GM18502 (cell line): ENCODE results near the gene TREX2.

Experiments
- ATAC-seq: cut with Tn5 transposase; IDR thresholded peaks from one replicate; pipeline ENCODE4 v1.9.1; 2021; ENCODE audit warnings: mild to moderate bottlenecking; ENCODE audit not compliant: unreplicated experiment, poor library complexity

TREX2 gene

GRCh38 chrX:153457136-153457825, 11.4 kb upstream of the TREX2 start:
- no peak for ATAC-seq

- ATAC-seq = no peak
Observed at GRCh38 chrX:153456704-153457103, 10.8 kb upstream of the TREX2 start.

- ATAC-seq = no peak
Observed at GRCh38 chrX:153456161-153456560, 10.3 kb upstream of the TREX2 start.

GRCh38 chrX:153455571-153455970, 9.7 kb upstream of the TREX2 start:
- no peak for ATAC-seq

GRCh38 chrX:153454901-153455550, 9.2 kb upstream of the TREX2 start:
- no peak for ATAC-seq

- ATAC-seq = no peak
Observed at GRCh38 chrX:153450949-153451277, 5.1 kb upstream of the TREX2 start.

GRCh38 chrX:153450114-153450948, 4.5 kb upstream of the TREX2 start:
- ATAC-seq = no peak

GRCh38 chrX:153449368-153450113, 3.7 kb upstream of the TREX2 start:
- no peak for ATAC-seq

GRCh38 chrX:153448556-153449367, 2.9 kb upstream of the TREX2 start:
- no peak for ATAC-seq

- ATAC-seq = no peak
Observed at GRCh38 chrX:153447581-153447960, 1.7 kb upstream of the TREX2 start.

GRCh38 chrX:153446950-153447580, 1.2 kb upstream of the TREX2 start:
- no peak for ATAC-seq

GRCh38 chrX:153446636-153446936, 730 bp upstream of the TREX2 start:
- no peak for ATAC-seq

GRCh38 chrX:153445106-153445855, 575 bp downstream of the TREX2 start:
- no peak for ATAC-seq

- no peak for ATAC-seq
Observed at GRCh38 chrX:153444333-153445011, 1.4 kb downstream of the TREX2 start.

- no peak for ATAC-seq
Observed at GRCh38 chrX:153443476-153444332, 2.2 kb downstream of the TREX2 start.

GRCh38 chrX:153442463-153442862, 3.4 kb downstream of the TREX2 start:
- ATAC-seq = no peak

GRCh38 chrX:153441981-153442380, 3.9 kb downstream of the TREX2 start:
- ATAC-seq = no peak

- no peak for ATAC-seq
Observed at GRCh38 chrX:153441296-153441695, 4.6 kb downstream of the TREX2 start.
